HEK293 (cell line): ENCODE measurements around the gene ABHD3.
"Not testable (repeated sequence)": the region's sequence is repeated elsewhere in the genome, so short reads cannot be mapped to it uniquely, and the experiment has no call there.

Source experiments
- CTCF ChIA-PET: fragments of 350-600 bp; formaldehyde crosslinking; extraction: SDS; loops from one replicate; lab custom pipeline; 2021; ENCODE audit warnings: antibody characterized with exemption; lab: Yijun Ruan, JAX
- POLR2A ChIA-PET: fragments of 300-600 bp; formaldehyde crosslinking; extraction: SDS; loops from one replicate; lab custom pipeline; 2020; ENCODE audit warnings: antibody characterized with exemption, inconsistent platforms; lab: Yijun Ruan, JAX
- H3K27ac ChIP-seq: fragments of 200-500 bp; sonication (Bioruptor generic); 2 replicates; pipeline ENCODE4 v1.5.1; 2014; ENCODE audit warnings: low read depth, low read length, control low read depth, inconsistent platforms; ENCODE audit errors: extremely low read depth
- H3K36me3 ChIP-seq, 2 experiments: fragments of 200-500 bp in 1 of 2; sonication (Bioruptor generic) in 1 of 2; 1 replicate in 1 of 2; 2 replicates in 1 of 2; pipeline ENCODE4 v1.5.1; 2014 to 2017; ENCODE audit warnings: inconsistent platforms in 2 of 2, low read length in 2 of 2; ENCODE audit not compliant: control insufficient read depth in 2 of 2, insufficient read depth in 1 of 2
- H3K4me1 ChIP-seq: fragments of 200-500 bp; sonication (Bioruptor generic); 2 replicates; pipeline ENCODE4 v1.5.1; 2014; ENCODE audit warnings: mild to moderate bottlenecking, low read length, inconsistent platforms; ENCODE audit not compliant: control insufficient read depth, insufficient read depth
- H3K4me3 ChIP-seq: 2 replicates; pipeline ENCODE4 v1.5.1; 2011; ENCODE audit warnings: low read depth, mild to moderate bottlenecking, control low read depth, low read length, moderate library complexity
- H3K9me3 ChIP-seq: fragments of 200-500 bp; sonication (Bioruptor generic); 2 replicates; pipeline ENCODE4 v1.5.1; 2014; ENCODE audit warnings: low read depth, low read length, inconsistent platforms; ENCODE audit not compliant: control insufficient read depth, insufficient read depth
- GLIS1 ChIP-seq: fragments of 450-650 bp; formaldehyde crosslinking; IDR thresholded peaks from 2 replicates; pipeline ENCODE4 v1.5.1; 2016; ENCODE audit warnings: missing biosample characterization, missing genetic modification characterization
- OVOL3 ChIP-seq: fragments of 450-650 bp; formaldehyde crosslinking; IDR thresholded peaks from 2 replicates; pipeline ENCODE4 v1.5.1; 2016; ENCODE audit warnings: missing biosample characterization, missing genetic modification characterization
- PRDM1 ChIP-seq: fragments of 450-650 bp; formaldehyde crosslinking; IDR thresholded peaks from 2 replicates; pipeline ENCODE4; 2016; ENCODE audit warnings: missing biosample characterization, missing genetic modification characterization
- RBAK ChIP-seq: fragments of 450-650 bp; formaldehyde crosslinking; IDR thresholded peaks from 2 replicates; pipeline ENCODE4 v1.5.1; 2016; ENCODE audit warnings: missing biosample characterization, missing genetic modification characterization
- ZBTB26 ChIP-seq: fragments of 450-650 bp; formaldehyde crosslinking; optimal IDR thresholded peaks from 2 replicates; pipeline ENCODE3; 2016; ENCODE audit warnings: missing biosample characterization, mild to moderate bottlenecking, missing genetic modification characterization
- ZBTB6 ChIP-seq: fragments of 450-650 bp; formaldehyde crosslinking; IDR thresholded peaks from 2 replicates; pipeline ENCODE4 v1.5.1; 2017; ENCODE audit warnings: missing biosample characterization, missing genetic modification characterization
- ZBTB7A ChIP-seq: fragments of 450-650 bp; formaldehyde crosslinking; IDR thresholded peaks from 2 replicates; pipeline ENCODE4 v1.5.1; 2016; ENCODE audit warnings: low read depth, missing biosample characterization, missing genetic modification characterization
- ZNF175 ChIP-seq: fragments of 450-650 bp; formaldehyde crosslinking; IDR thresholded peaks from 2 replicates; pipeline ENCODE4 v1.5.1; 2016; ENCODE audit warnings: missing biosample characterization, missing genetic modification characterization
- ZNF19 ChIP-seq: fragments of 450-650 bp; formaldehyde crosslinking; IDR thresholded peaks from 2 replicates; pipeline ENCODE4; 2016; ENCODE audit warnings: missing biosample characterization, missing genetic modification characterization, low read depth
- ZNF214 ChIP-seq: fragments of 450-650 bp; formaldehyde crosslinking; IDR thresholded peaks from 2 replicates; pipeline ENCODE4 v1.5.1; 2017; ENCODE audit warnings: missing biosample characterization, mild to moderate bottlenecking, missing genetic modification characterization, borderline replicate concordance
- ZNF26 ChIP-seq: fragments of 450-650 bp; formaldehyde crosslinking; IDR thresholded peaks from 2 replicates; pipeline ENCODE4 v1.5.1; 2016; ENCODE audit warnings: missing biosample characterization, missing genetic modification characterization
- ZNF302 ChIP-seq: fragments of 450-650 bp; formaldehyde crosslinking; IDR thresholded peaks from 2 replicates; pipeline ENCODE4 v1.5.1; 2016; ENCODE audit warnings: missing biosample characterization, missing genetic modification characterization, low read depth
- ZNF48 ChIP-seq: fragments of 450-650 bp; formaldehyde crosslinking; IDR thresholded peaks from 2 replicates; pipeline ENCODE4 v1.5.1; 2016; ENCODE audit warnings: missing biosample characterization, missing genetic modification characterization
- ZNF488 ChIP-seq: fragments of 450-650 bp; formaldehyde crosslinking; IDR thresholded peaks from 2 replicates; pipeline ENCODE4 v1.5.1; 2016; ENCODE audit warnings: missing biosample characterization, missing genetic modification characterization
- ZSCAN30 ChIP-seq: fragments of 450-650 bp; IDR thresholded peaks from 2 replicates; pipeline ENCODE4 v1.5.1; 2018; ENCODE audit warnings: missing biosample characterization, mild to moderate bottlenecking, missing genetic modification characterization, moderate library complexity
- ZSCAN5A ChIP-seq: fragments of 450-650 bp; formaldehyde crosslinking; IDR thresholded peaks from 2 replicates; pipeline ENCODE4 v1.5.1; 2016; ENCODE audit warnings: missing biosample characterization, missing genetic modification characterization

The ABHD3 gene

GRCh38 chr18:21714474-21714873 lies 9.9 kb upstream of the ABHD3 start:
- no peak overlapping the region for H3K27ac ChIP-seq
- POLR2A ChIA-PET: no interaction called here
- CTCF ChIA-PET: interaction anchor here (0.6 to 0.7 kb wide), 2 partner anchors 136 to 226 kb away, joined by 3 read pairs; no protein-coding TSS in a partner anchor

GRCh38 chr18:21707130-21707529 lies 2.6 kb upstream of the ABHD3 start:
- H3K9me3 ChIP-seq, H3K36me3 ChIP-seq, H3K4me1 ChIP-seq, H3K4me3 ChIP-seq, H3K27ac ChIP-seq: not testable (repeated sequence)
- POLR2A ChIA-PET: interaction anchor here (1.5 kb wide), 1 partner anchor 33 kb away, joined by 8 read pairs; the partner anchor contains the start of gene MIB1
- CTCF ChIA-PET: interaction anchor here (0.6 kb wide), 1 partner anchor 107 kb away, joined by 3 read pairs; the partner anchor contains the start of gene ESCO1

More at GRCh38 chr18:21714474-21714873, 9.9 kb upstream of the ABHD3 start:
- H3K36me3 ChIP-seq: no peaks in the 10 kb centered on the region
- no peak for TF ChIP-seq OVOL3 (tag by site-specific recombination)
- no peak for TF ChIP-seq GLIS1 (tag by site-specific recombination)
- TF ChIP-seq ZNF19 (tag by site-specific recombination): no peak
- TF ChIP-seq ZNF214 (tag by site-specific recombination): no peak
- no peaks in the 10 kb centered on the region for H3K9me3 ChIP-seq
- H3K4me1 ChIP-seq: no peaks in the 10 kb centered on the region
- no peak overlapping the region for H3K4me3 ChIP-seq

GRCh38 chr18:21706386-21706865 lies 1.9 kb upstream of the ABHD3 start:
- Histone ChIP-seq H3K36me3 (peaks cover 0 to 10% of the 10 kb centered on the region in 2 experiments; a peak in 1 of 3 replicates), H3K4me3 (no peak overlapping the region), H3K4me1 (no peaks in the 10 kb centered on the region), H3K27ac (no peak overlapping the region), H3K9me3 (no peaks in the 10 kb centered on the region)
- ChIA-PET CTCF (interaction anchor here (0.6 kb wide), 1 partner anchor 527 kb away, joined by 3 read pairs; no protein-coding TSS in a partner anchor), POLR2A (interaction anchor here (1.5 kb wide), 1 partner anchor 34 kb away, joined by 8 read pairs; the partner anchor contains the start of gene MIB1)
- no peak for TF ChIP-seq ZBTB26 (tag by site-specific recombination)
- peak; percentile 19; the same call in 1 of the 2 replicates for TF ChIP-seq RBAK (tag by site-specific recombination)

- H3K4me3 ChIP-seq: peak overlapping the region; percentile 84
- H3K27ac ChIP-seq: peak overlapping the region; percentile 85; the same call in 1 of the 2 replicates
- no peaks in the 10 kb centered on the region for H3K9me3 ChIP-seq
- POLR2A ChIA-PET: interaction anchor here (0.6 to 2.6 kb wide), 3 partner anchors 27 to 61 kb away, joined by 5 to 38 read pairs (median 6); partner anchors contain the start of gene MIB1
- TF ChIP-seq ZSCAN5A (tag by site-specific recombination): 0 out of 2 replicates have a peak, but pooled peaks have one; percentile 2
- TF ChIP-seq PRDM1 (tag by site-specific recombination): 0 out of 2 replicates have a peak, but pooled peaks have one; percentile 26
- no peak for TF ChIP-seq ZNF302 (tag by site-specific recombination)
- TF ChIP-seq, all 188 proteins: peak for 2
- Histone ChIP-seq H3K4me1 (no peaks in the 10 kb centered on the region), H3K36me3 (peaks cover 3 to 34% of the 10 kb centered on the region in 2 experiments; a peak in 2 of 3 replicates)
- CTCF ChIA-PET: no interaction called here
These were observed 1.2 kb downstream of the ABHD3 start for GRCh38 chr18:21703241-21703820.

- no peaks in the 10 kb centered on the region for H3K4me1 ChIP-seq
- H3K4me3 ChIP-seq: no peak overlapping the region
- no peak overlapping the region for H3K27ac ChIP-seq
- CTCF ChIA-PET: no interaction called here
- POLR2A ChIA-PET: interaction anchor here (2.6 kb wide), 1 partner anchor 39 kb away, joined by 38 read pairs; the partner anchor contains the start of gene MIB1
- H3K36me3 ChIP-seq: peaks cover 3 to 42% of the 10 kb centered on the region in 2 experiments; a peak in 2 of 3 replicates
- no peaks in the 10 kb centered on the region for H3K9me3 ChIP-seq
- TF ChIP-seq ZBTB7A (no peak), ZNF48 (tag by site-specific recombination) (no peak), ZBTB6 (tag by site-specific recombination) (no peak), ZSCAN30 (tag by site-specific recombination) (no peak), ZNF175 (tag by site-specific recombination) (no peak), ZNF26 (tag by site-specific recombination) (no peak), ZNF488 (tag by site-specific recombination) (no peak)
These were observed 2.0 kb downstream of the ABHD3 start for GRCh38 chr18:21702602-21703001.
